Stimulated activated CD8-positive, alpha-beta memory T cell treated with anti-CD3 and anti-CD28 coated beads, Interleukin-2, amount 100 ng/mL, for 48 hours (primary cell): ENCODE measurements around the gene HIP1.
"Not testable (repeated sequence)": the region's sequence is repeated elsewhere in the genome, so short reads cannot be mapped to it uniquely, and the experiment has no call there.

Experiments
- DNase-seq, 2 donors: peaks; one replicate each; pipeline ENCODE4 v3.0.0-alpha.2; 2020; ENCODE audit warnings: low read depth in 2 of 2

Gene HIP1

GRCh38 chr7:75531359-75531821 lies 207.4 kb downstream of the HIP1 start:
- no peak for DNase-seq

- not testable (repeated sequence) for DNase-seq
Observed at GRCh38 chr7:75527224-75527722, 211.5 kb downstream of the HIP1 start.

GRCh38 chr7:75521727-75522126 lies 217.0 kb downstream of the HIP1 start:
- not testable (repeated sequence) for DNase-seq

GRCh38 chr7:75518842-75519241 lies 219.9 kb downstream of the HIP1 start:
- DNase-seq: not testable (repeated sequence)

GRCh38 chr7:75509033-75509432 lies 229.7 kb downstream of the HIP1 start:
- DNase-seq: not testable (repeated sequence)

GRCh38 chr7:75492020-75492419 lies 246.7 kb downstream of the HIP1 start, which contains the start of gene SPDYE5:
Gene SPDYE5 (plus strand): TSS chr7:75492320. CDS start chr7:75494048, 1,728 bp downstream.
- not testable (repeated sequence) for DNase-seq

- peak; percentile 83 to 86 for DNase-seq
Observed at GRCh38 chr7:75485979-75486643, 252.6 kb downstream of the HIP1 start, which contains the start of gene POM121C. Gene POM121C (minus strand): TSS chr7:75486299. CDS start chr7:75441496, 44,803 bp downstream.

- DNase-seq: not testable (repeated sequence)
Observed at GRCh38 chr7:75485355-75485978, 253.3 kb downstream of the HIP1 start.
